Stimulated activated naive CD4-positive, alpha-beta T cell treated with Interleukin-2 at 50 U/mL for 16 hours (primary cell): Measurements from ENCODE around the gene CSPG4.
"Not testable (repeated sequence)": the region's sequence is repeated elsewhere in the genome, so short reads cannot be mapped to it uniquely, and the experiment has no call there.

Source experiments
- DNase-seq: peaks from one replicate; lab custom pipeline; 2025; lab: John Stamatoyannopoulos, UW

CSPG4 gene, protein sequence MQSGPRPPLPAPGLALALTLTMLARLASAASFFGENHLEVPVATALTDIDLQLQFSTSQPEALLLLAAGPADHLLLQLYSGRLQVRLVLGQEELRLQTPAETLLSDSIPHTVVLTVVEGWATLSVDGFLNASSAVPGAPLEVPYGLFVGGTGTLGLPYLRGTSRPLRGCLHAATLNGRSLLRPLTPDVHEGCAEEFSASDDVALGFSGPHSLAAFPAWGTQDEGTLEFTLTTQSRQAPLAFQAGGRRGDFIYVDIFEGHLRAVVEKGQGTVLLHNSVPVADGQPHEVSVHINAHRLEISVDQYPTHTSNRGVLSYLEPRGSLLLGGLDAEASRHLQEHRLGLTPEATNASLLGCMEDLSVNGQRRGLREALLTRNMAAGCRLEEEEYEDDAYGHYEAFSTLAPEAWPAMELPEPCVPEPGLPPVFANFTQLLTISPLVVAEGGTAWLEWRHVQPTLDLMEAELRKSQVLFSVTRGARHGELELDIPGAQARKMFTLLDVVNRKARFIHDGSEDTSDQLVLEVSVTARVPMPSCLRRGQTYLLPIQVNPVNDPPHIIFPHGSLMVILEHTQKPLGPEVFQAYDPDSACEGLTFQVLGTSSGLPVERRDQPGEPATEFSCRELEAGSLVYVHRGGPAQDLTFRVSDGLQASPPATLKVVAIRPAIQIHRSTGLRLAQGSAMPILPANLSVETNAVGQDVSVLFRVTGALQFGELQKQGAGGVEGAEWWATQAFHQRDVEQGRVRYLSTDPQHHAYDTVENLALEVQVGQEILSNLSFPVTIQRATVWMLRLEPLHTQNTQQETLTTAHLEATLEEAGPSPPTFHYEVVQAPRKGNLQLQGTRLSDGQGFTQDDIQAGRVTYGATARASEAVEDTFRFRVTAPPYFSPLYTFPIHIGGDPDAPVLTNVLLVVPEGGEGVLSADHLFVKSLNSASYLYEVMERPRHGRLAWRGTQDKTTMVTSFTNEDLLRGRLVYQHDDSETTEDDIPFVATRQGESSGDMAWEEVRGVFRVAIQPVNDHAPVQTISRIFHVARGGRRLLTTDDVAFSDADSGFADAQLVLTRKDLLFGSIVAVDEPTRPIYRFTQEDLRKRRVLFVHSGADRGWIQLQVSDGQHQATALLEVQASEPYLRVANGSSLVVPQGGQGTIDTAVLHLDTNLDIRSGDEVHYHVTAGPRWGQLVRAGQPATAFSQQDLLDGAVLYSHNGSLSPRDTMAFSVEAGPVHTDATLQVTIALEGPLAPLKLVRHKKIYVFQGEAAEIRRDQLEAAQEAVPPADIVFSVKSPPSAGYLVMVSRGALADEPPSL (N-terminal part only)

GRCh38 chr15:75712668-75713337, at the start of gene CSPG4:
Gene CSPG4 (minus strand): TSS chr15:75712848. CDS start chr15:75712755, 93 bp downstream.
- no peak for DNase-seq

- not testable (repeated sequence) for DNase-seq
Measured at GRCh38 chr15:75762357-75762718, 49.7 kb upstream of the CSPG4 start.

- DNase-seq = no peak
Measured at GRCh38 chr15:75761446-75762356, 49.1 kb upstream of the CSPG4 start.

GRCh38 chr15:75760704-75761435, 48.2 kb upstream of the CSPG4 start:
- DNase-seq = no peak

- DNase-seq = not testable (repeated sequence)
Measured at GRCh38 chr15:75760131-75760520, 47.5 kb upstream of the CSPG4 start.

- no peak for DNase-seq
Measured at GRCh38 chr15:75759416-75760130, 46.9 kb upstream of the CSPG4 start.

GRCh38 chr15:75758071-75758872, 45.6 kb upstream of the CSPG4 start:
- DNase-seq = peak; percentile 48

DNA sequence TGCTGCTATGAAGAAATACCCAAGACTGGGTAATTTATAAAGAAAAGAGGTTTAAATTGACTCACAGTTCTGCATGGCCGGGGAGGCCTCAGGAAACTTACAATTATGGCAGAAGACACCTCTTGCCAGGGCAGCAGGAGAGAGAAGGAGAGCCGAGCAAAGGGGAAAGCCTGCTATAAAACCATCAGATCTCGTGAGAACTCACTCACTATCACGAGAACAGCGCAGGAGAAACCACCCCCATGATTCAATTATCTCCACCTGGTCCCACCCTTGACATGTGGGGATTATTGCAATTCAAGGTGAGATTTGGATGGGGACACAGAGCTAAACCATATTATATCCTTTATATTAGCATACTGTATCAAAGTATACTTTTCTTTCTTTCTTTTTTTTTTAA, 42.2 kb upstream of the CSPG4 start:
- not testable (repeated sequence) for DNase-seq

DNA sequence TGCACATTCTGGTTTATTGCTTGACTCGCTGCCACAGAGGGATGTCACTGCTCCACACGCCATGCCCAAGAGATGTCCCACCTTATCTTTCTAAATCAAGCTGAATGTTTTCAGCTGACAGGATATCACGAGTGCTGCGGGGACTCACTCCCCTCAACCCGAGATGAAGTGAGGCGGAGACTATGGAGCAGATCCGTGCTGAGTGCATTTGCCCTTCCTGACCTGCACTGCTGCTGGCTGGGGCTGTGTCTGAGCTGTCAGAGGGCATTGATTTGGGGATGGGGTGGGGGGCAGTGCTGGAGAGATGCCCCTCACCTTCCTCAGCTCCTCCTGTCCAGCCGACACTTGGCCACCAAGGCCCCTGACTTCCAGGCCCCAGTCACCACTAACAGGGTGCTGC, 40.5 kb upstream of the CSPG4 start:
- DNase-seq = no peak

DNA sequence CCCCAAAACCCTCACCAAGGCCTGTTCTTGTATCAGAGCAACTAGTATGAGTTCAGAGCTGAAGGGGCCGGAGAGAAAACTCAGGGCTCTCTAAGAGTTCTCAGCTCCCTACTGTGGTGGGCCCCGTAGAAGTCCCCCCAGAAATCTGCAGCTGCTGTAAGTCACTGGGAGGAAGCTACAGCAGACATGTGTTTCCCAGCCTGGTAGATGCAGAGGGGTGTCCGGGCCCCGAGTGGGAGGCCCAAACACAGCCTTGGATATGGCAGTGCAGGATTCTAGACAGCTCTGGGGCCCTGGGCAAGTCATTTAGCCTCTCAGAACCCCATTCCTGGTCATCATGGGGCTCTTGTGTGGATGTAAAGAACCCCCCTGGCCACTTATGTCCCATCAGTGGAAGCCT, 39.2 kb upstream of the CSPG4 start:
- no peak for DNase-seq

GRCh38 chr15:75751116-75751875, 38.6 kb upstream of the CSPG4 start:
- no peak for DNase-seq

DNA sequence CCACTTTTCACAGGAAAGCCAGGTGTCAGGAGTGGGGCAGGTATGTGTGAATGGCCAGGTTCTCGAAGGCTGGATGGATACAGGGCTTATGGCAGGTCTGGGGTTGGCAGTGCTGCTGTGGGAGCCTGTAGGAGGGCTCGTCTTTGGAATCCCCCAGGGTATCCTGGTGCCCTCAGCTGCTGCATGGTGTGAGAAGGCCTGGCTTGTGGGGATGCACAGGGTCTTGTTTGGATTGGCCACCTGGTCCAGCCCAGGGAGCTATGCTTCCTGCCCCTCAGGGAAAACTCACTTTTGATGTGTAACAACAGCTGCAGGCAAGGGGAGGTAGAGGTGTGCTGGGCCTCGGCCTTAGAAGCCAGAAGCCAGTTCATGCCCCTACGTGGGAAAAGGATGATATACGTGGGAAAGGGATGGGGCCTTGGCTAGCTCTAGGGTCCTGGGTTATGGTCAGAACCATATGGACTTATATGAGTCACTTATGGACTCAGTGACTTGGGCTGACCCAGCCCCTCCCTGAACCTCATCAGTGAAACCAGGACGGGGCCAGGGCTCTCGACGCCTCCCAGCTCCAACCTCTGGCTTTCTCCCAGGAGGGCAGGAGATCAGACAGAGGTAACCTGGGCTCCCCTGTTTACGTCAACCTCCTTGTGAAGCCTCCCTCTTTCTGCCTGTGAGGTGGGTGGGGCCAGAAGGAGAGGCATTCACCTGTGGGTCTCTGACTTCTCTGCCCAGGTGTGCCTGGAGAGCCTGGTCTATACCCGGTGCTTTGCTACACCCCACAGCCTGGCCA, 37.8 kb upstream of the CSPG4 start:
- no peak for DNase-seq

GRCh38 chr15:75749820-75750219, 37.2 kb upstream of the CSPG4 start:
- no peak for DNase-seq

- DNase-seq = peak; percentile 26
Measured at GRCh38 chr15:75748882-75749281, 36.2 kb upstream of the CSPG4 start.

GRCh38 chr15:75747121-75747520, 34.5 kb upstream of the CSPG4 start:
- not testable (repeated sequence) for DNase-seq

DNA sequence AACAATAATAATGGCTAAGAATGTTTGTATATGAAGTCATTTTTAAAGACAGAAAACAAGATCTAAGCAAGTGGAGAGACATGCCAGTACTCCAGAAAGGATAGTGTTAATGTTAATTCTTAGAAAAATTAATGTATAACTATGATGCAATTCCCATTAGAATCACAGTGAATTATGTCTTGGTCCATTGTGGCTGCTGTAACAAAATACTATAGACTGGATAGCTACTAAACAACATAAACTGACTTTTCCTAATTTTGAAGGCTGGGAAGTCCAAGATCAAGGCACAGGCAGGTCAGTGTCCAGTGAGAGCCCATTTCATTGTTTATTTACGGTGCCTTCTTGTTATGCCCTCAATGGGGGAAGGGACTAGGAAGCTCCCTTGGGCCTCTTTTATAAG, 32.7 kb upstream of the CSPG4 start:
- no peak for DNase-seq

DNA sequence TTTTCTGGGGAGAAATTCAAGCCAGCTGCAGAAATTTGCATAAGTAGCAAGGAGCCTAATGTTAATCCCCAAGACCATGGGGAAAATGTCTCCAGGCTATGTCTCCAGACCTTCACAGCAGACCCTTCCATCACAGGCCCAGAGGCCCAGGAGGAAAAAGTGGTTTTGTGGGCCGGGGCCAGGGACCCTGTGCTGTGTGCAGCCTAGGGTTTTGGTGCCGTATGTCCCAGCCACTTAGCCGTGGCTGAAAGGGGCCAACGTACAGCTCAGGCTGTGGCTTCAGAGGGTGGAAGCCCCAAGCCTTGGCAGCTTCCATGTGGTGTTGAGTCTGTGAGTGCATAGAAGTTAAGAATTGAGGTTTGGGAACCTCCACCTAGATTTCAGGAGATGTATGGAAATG, 29.7 kb upstream of the CSPG4 start:
- DNase-seq = not testable (repeated sequence)
